BLaER1 (cell line): ENCODE data around the gene AIF1.

Source experiments
- H3K27ac ChIP-seq: shearing (Covaris generic); formaldehyde crosslinking; 2 replicates; pipeline ENCODE4 v1.8.1; 2022
- H3K27me3 ChIP-seq: shearing (Covaris generic); formaldehyde crosslinking; 2 replicates; pipeline ENCODE4 v1.8.1; 2022
- H3K36me3 ChIP-seq: shearing (Covaris generic); formaldehyde crosslinking; 2 replicates; pipeline ENCODE4 v1.8.1; 2022
- H3K4me1 ChIP-seq: shearing (Covaris generic); formaldehyde crosslinking; 2 replicates; pipeline ENCODE4 v1.8.1; 2022
- H3K4me2 ChIP-seq: shearing (Covaris generic); formaldehyde crosslinking; 2 replicates; pipeline ENCODE4 v1.8.1; 2022
- H3K4me3 ChIP-seq: shearing (Covaris generic); formaldehyde crosslinking; 2 replicates; pipeline ENCODE4 v1.8.1; 2022
- H3K9ac ChIP-seq: shearing (Covaris generic); formaldehyde crosslinking; 2 replicates; pipeline ENCODE4 v1.8.1; 2022
- H3K9me3 ChIP-seq: shearing (Covaris generic); formaldehyde crosslinking; 2 replicates; pipeline ENCODE4 v1.8.1; 2022
- H4K20me1 ChIP-seq: shearing (Covaris generic); formaldehyde crosslinking; 2 replicates; pipeline ENCODE4 v1.8.1; 2022
- Cebpa-rat ChIP-seq: shearing (Covaris generic); IDR thresholded peaks from 2 replicates; pipeline ENCODE4 v1.8.1; 2022

The AIF1 gene

GRCh38 chr6:31655349-31656237, 40.6 kb downstream of the AIF1 start, which contains the start of gene APOM:
Gene APOM, plus strand, starts transcription at chr6:31655894. Its CDS starts 73 bp downstream, at chr6:31655967.
- no peak for TF ChIP-seq Cebpa-rat
- no peak within 1 kb of the TSS for H3K4me2 ChIP-seq
- no peak within 1 kb of the TSS for H3K27ac ChIP-seq
- H3K36me3 ChIP-seq: peaks cover 41% of the 10 kb centered on the region
- H3K9ac ChIP-seq: no peak within 1 kb of the TSS
- peaks cover 26% of the 10 kb centered on the region; the same call in 1 of the 2 replicates for H4K20me1 ChIP-seq
- no peaks in the 10 kb centered on the region for H3K9me3 ChIP-seq
- H3K4me3 ChIP-seq: no peak within 1 kb of the TSS
- no peaks in the 10 kb centered on the region for H3K27me3 ChIP-seq
- peaks cover 66% of the 10 kb centered on the region for H3K4me1 ChIP-seq

GRCh38 chr6:31657406-31658157, 42.5 kb downstream of the AIF1 start:
- Histone ChIP-seq H4K20me1 (peaks cover 15% of the 10 kb centered on the region; the same call in 1 of the 2 replicates), H3K36me3 (peaks cover 45% of the 10 kb centered on the region), H3K4me2 (peak overlapping the region; percentile 100), H3K27me3 (no peaks in the 10 kb centered on the region), H3K9ac (no peak overlapping the region; the same call in 1 of the 2 replicates), H3K4me1 (peaks cover 74% of the 10 kb centered on the region), H3K27ac (no peak overlapping the region), H3K4me3 (no peak overlapping the region), H3K9me3 (no peaks in the 10 kb centered on the region)
- no peak for TF ChIP-seq Cebpa-rat

- Histone ChIP-seq H4K20me1 (peaks cover 15% of the 10 kb centered on the region; the same call in 1 of the 2 replicates), H3K27ac (no peak overlapping the region), H3K4me3 (no peak overlapping the region), H3K27me3 (no peaks in the 10 kb centered on the region), H3K4me1 (peaks cover 78% of the 10 kb centered on the region), H3K9me3 (no peaks in the 10 kb centered on the region), H3K9ac (peak overlapping the region; percentile 91), H3K36me3 (peaks cover 49% of the 10 kb centered on the region), H3K4me2 (peak overlapping the region; percentile 100)
- TF ChIP-seq Cebpa-rat: no peak
Observed at GRCh38 chr6:31658158-31658688, 43.2 kb downstream of the AIF1 start.

GRCh38 chr6:31658983-31659648, 44.1 kb downstream of the AIF1 start:
- Histone ChIP-seq H4K20me1 (peaks cover 15% of the 10 kb centered on the region; the same call in 1 of the 2 replicates), H3K4me3 (peak overlapping the region; percentile 79), H3K9ac (peak overlapping the region; percentile 91), H3K36me3 (peaks cover 49% of the 10 kb centered on the region), H3K4me1 (peaks cover 81% of the 10 kb centered on the region), H3K27me3 (no peaks in the 10 kb centered on the region), H3K27ac (peak overlapping the region; percentile 90), H3K9me3 (no peaks in the 10 kb centered on the region), H3K4me2 (peak overlapping the region; percentile 100)
- TF ChIP-seq Cebpa-rat: no peak

- peak overlapping the region; percentile 90 for H3K27ac ChIP-seq
- H3K4me1 ChIP-seq: peaks cover 77% of the 10 kb centered on the region
- H3K4me2 ChIP-seq: peak overlapping the region; percentile 100
- H3K9me3 ChIP-seq: no peaks in the 10 kb centered on the region
- peak overlapping the region; percentile 91 for H3K9ac ChIP-seq
- TF ChIP-seq Cebpa-rat: no peak
- peaks cover 15% of the 10 kb centered on the region; the same call in 1 of the 2 replicates for H4K20me1 ChIP-seq
- H3K36me3 ChIP-seq: peaks cover 49% of the 10 kb centered on the region
- H3K4me3 ChIP-seq: peak overlapping the region; percentile 79
- no peaks in the 10 kb centered on the region for H3K27me3 ChIP-seq
Observed at GRCh38 chr6:31659649-31660380, 44.8 kb downstream of the AIF1 start.

- Histone ChIP-seq H3K27me3 (no peaks in the 10 kb centered on the region), H3K4me2 (peak within 1 kb of the TSS; percentile 100), H3K4me1 (peaks cover 69% of the 10 kb centered on the region), H3K27ac (peak within 1 kb of the TSS; percentile 90), H3K9ac (peak within 1 kb of the TSS; percentile 91), H3K9me3 (no peaks in the 10 kb centered on the region), H3K4me3 (peak within 1 kb of the TSS; percentile 79), H4K20me1 (peaks cover 15% of the 10 kb centered on the region; the same call in 1 of the 2 replicates), H3K36me3 (peaks cover 41% of the 10 kb centered on the region)
- no peak for TF ChIP-seq Cebpa-rat
Observed at GRCh38 chr6:31660381-31661261, 45.6 kb downstream of the AIF1 start, which contains the start of gene C6orf47. Gene C6orf47, minus strand, starts transcription at chr6:31660778. Its CDS starts 831 bp downstream, at chr6:31659947.

GRCh38 chr6:31661262-31662123, 46.5 kb downstream of the AIF1 start:
- H3K4me3 ChIP-seq: peak overlapping the region; percentile 79
- peaks cover 33% of the 10 kb centered on the region for H3K36me3 ChIP-seq
- H3K27ac ChIP-seq: peak overlapping the region; percentile 90
- H3K9ac ChIP-seq: peak overlapping the region; percentile 91
- H3K9me3 ChIP-seq: no peaks in the 10 kb centered on the region
- peak overlapping the region; percentile 100 for H3K4me2 ChIP-seq
- H4K20me1 ChIP-seq: peaks cover 15% of the 10 kb centered on the region; the same call in 1 of the 2 replicates
- TF ChIP-seq Cebpa-rat: no peak
- H3K27me3 ChIP-seq: no peaks in the 10 kb centered on the region
- peaks cover 66% of the 10 kb centered on the region for H3K4me1 ChIP-seq
